Immature natural killer cell (primary cell): ENCODE results near the gene NEURL1B. TPM values are rescaled to one million over a fixed set of nuclear protein-coding genes. Genes with fewer than 3 reads are reported as not detected.

Source experiments
- DNase-seq, 3 donors: peaks; one replicate each; pipeline ENCODE4 v3.0.0; 2022; ENCODE audit warnings: mixed read lengths in 1 of 3
- H3K27ac Mint-ChIP-seq, 6 donors: one replicate each; pipeline ENCODE4 v1.8.0; 2020; ENCODE audit warnings: mixed read lengths in 6 of 6, mild to moderate bottlenecking in 5 of 6, inconsistent platforms in 4 of 6, moderate library complexity in 3 of 6
- H3K27me3 Mint-ChIP-seq, 3 donors: one replicate each; pipeline ENCODE4 v1.8.0; 2020 to 2021; ENCODE audit warnings: low read depth in 3 of 3, mild to moderate bottlenecking in 3 of 3, mixed read lengths in 3 of 3, moderate library complexity in 3 of 3, inconsistent platforms in 1 of 3
- H3K36me3 Mint-ChIP-seq, 3 donors: one replicate each; pipeline ENCODE4 v1.8.0; 2020; ENCODE audit warnings: mixed read lengths in 3 of 3, inconsistent platforms in 2 of 3, mild to moderate bottlenecking in 2 of 3
- H3K4me1 Mint-ChIP-seq, 2 donors: one replicate each; pipeline ENCODE4 v1.8.0; 2020; ENCODE audit warnings: inconsistent platforms in 2 of 2, mild to moderate bottlenecking in 2 of 2, mixed read lengths in 2 of 2, moderate library complexity in 1 of 2
- H3K4me3 Mint-ChIP-seq, 5 donors: one replicate each; pipeline ENCODE4 v1.8.0; 2020; ENCODE audit warnings: mild to moderate bottlenecking in 5 of 5, mixed read lengths in 5 of 5, inconsistent platforms in 3 of 5, moderate library complexity in 3 of 5
- H3K9me3 Mint-ChIP-seq, 6 donors: one replicate each; pipeline ENCODE4 v1.8.0; 2020; ENCODE audit warnings: mild to moderate bottlenecking in 6 of 6, mixed read lengths in 6 of 6, inconsistent platforms in 4 of 6, moderate library complexity in 3 of 6
- polyA plus RNA-seq, 3 donors: library from polyadenylated mRNA; unstranded; fragments of 300-500 nt; fragmentation: Illumina TruSeq; gene quantifications; one replicate each; pipeline ENCODE4 v1.2.3, GENCODE V29; 2021

The NEURL1B gene
- polyA plus RNA-seq, 3 donors from 2014 or later = 0.09 TPM; not detected in 2

DNA sequence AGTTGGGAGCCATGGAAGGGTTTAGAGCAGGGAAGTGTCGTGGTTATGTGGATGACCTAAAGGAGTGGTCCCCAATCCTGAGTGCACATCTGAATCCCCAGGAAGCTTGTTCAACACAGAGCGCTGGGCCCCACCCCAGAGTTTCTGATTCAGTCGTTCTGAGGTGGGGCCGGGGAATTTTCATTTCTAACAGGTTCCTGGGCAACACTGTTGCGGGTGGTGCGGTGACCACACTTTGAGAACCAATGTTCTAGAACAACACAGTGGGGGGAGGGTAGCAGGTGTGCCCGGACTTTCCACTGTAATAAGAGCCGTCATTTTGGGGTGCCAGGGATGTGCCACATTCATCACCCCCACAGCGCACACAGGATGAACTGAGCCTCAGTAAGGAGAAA lies 90.6 kb downstream of the NEURL1B start:
- H3K4me1 Mint-ChIP-seq = no peaks in the 10 kb centered on the region
- no peak for DNase-seq
- H3K9me3 Mint-ChIP-seq = no peaks in the 10 kb centered on the region
- H3K4me3 Mint-ChIP-seq = no peak overlapping the region
- peaks cover 2 to 16% (median 9%) of the 10 kb centered on the region in 3 donors for H3K27me3 Mint-ChIP-seq
- H3K36me3 Mint-ChIP-seq = no peaks in the 10 kb centered on the region
- no peak overlapping the region for H3K27ac Mint-ChIP-seq

DNA sequence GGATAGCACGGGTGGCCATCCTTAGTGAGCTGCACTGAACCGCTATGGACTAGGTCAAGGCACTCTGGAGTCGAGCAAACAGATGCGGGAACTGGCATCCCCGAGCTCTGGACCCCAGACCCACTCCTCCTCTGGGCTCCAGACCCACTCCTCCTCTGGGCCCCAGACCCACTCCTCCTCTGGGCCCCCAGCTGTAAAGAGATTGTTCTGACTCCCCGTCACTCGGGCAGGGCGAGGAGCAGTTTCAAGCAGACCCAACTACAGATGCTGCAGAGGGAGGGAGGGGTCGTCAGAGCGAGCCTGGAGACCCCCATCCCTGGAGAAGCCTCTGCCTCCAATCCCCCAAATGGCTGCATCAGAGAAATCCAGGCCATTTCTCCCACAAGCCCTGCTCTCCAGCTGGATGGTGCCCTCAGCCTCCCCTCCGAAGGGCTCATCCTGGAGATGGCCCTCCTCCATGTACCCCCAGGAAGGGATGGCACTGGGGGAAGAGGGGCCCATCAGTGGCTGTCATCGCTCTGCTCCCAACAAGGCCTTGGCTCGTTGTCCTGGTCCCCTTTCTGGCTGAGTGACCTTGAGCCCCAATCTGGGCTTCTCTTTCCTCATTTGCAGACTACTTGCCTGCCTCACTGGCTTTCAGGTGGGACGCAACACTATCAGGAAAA lies 91.3 kb downstream of the NEURL1B start:
- H3K9me3 Mint-ChIP-seq = no peaks in the 10 kb centered on the region
- H3K27ac Mint-ChIP-seq = peak overlapping the region in 1 of 6 donors; percentile 11
- peaks cover 0 to 11% (median 9%) of the 10 kb centered on the region in 3 donors for H3K27me3 Mint-ChIP-seq
- H3K4me3 Mint-ChIP-seq = no peak overlapping the region
- no peaks in the 10 kb centered on the region for H3K36me3 Mint-ChIP-seq
- no peaks in the 10 kb centered on the region for H3K4me1 Mint-ChIP-seq
- no peak for DNase-seq

DNA sequence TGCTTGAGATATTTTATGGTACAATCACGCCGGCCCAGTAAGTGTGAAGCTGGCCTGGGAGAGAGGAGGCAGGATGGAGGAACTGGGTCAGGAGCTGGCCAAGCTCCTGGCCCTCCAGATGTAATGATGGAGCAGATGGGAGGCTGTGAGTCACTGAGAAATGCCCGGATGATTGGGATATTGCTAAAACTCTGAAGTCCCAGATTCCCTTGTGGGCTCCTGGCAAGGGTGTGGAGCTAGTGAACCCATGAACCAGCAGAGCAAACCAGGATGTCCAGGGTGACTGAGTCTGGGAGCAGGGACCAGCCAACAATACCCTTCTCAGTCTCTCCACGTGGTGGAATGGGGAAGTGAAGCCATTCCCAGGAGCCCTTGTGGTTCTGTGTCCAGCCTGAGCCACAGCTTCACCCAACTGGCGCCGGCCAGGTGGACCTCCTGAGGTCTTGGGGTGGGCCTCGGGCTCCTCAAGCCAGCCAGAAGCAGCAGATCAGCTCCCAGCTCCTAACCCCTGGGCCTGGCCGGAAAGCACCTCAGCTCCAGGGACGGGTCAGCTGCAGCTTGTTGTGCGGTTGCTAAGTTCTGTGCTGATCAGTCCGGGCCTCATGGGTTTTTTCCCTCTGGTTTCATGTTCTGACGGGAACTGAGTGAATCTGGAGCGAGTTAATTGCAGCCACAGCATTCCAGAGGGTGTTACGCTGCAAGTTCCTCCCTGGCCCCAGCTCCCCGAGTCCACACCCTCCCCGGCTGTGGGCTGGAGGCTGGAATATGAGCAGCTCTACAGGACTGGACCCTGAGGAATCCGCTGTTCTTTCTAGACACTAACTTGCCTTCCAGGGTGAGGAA lies 92.3 kb downstream of the NEURL1B start:
- no peak for DNase-seq
- Mint-ChIP-seq H3K9me3 (no peaks in the 10 kb centered on the region), H3K4me1 (no peaks in the 10 kb centered on the region), H3K27ac (peak overlapping the region in 1 of 6 donors; percentile 11), H3K36me3 (no peaks in the 10 kb centered on the region), H3K27me3 (peaks cover 3 to 9% (median 9%) of the 10 kb centered on the region in 3 donors), H3K4me3 (no peak overlapping the region)

DNA sequence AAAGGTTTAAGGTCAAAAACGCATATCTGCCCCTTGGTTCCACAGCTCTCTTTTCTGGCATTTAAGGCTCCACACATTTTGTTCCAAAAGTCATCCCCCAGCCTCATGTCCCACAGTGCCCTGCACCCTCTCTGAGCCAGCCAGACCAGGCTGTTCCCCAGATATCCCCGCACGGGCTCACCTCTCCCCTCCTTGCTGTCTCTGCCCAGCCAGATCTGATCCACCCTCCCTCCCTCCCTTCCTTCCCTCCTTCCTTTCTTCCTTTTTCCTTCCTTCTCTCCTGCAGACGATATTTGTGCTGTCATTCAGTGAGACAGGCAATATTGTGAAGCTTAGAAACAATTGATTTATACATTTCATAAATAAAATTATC lies 92.9 kb downstream of the NEURL1B start:
- no peak for DNase-seq
- no peaks in the 10 kb centered on the region for H3K9me3 Mint-ChIP-seq
- peaks cover 3 to 9% (median 5%) of the 10 kb centered on the region in 3 donors for H3K27me3 Mint-ChIP-seq
- no peaks in the 10 kb centered on the region for H3K36me3 Mint-ChIP-seq
- H3K27ac Mint-ChIP-seq = no peak overlapping the region
- H3K4me1 Mint-ChIP-seq = no peaks in the 10 kb centered on the region
- no peak overlapping the region for H3K4me3 Mint-ChIP-seq

DNA sequence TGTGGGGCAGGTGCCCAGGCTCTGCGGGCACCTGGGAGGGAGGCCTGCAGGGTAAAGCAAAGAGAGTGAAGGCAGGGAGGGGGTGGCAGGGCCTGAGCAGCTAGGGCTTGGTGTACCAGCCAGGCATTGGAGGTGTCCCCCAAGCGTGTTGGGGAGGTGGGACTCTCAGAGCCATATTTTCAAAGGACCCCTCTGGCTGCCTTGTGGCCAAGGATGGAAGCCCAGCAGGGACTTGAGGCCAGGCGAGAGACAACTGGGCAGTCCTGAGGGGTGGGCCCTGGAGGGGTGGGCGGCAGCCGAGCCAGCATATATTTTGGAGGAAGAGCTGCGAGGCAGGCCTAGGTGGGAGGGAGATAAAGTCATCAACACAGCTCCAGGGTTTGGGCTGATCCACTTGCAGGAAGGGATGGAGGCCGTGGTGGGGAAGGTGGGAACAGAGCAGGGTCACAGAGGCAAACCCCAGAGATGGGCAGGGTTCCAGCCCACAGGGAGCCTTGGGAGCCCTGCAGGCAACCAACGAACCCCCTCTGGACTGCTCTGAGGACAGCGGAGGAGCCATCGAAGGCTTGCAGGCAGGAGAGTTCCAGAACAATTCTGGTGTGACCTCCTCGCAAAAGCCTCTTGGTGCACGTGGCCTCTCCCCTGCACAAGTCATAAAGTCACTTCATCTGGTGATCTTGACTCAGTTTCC lies 94.2 kb downstream of the NEURL1B start:
- no peak overlapping the region for H3K27ac Mint-ChIP-seq
- H3K27me3 Mint-ChIP-seq = peaks cover 3 to 9% (median 5%) of the 10 kb centered on the region in 3 donors
- no peak for DNase-seq
- no peaks in the 10 kb centered on the region for H3K4me1 Mint-ChIP-seq
- H3K4me3 Mint-ChIP-seq = no peak overlapping the region
- no peaks in the 10 kb centered on the region for H3K36me3 Mint-ChIP-seq
- H3K9me3 Mint-ChIP-seq = no peaks in the 10 kb centered on the region

DNA sequence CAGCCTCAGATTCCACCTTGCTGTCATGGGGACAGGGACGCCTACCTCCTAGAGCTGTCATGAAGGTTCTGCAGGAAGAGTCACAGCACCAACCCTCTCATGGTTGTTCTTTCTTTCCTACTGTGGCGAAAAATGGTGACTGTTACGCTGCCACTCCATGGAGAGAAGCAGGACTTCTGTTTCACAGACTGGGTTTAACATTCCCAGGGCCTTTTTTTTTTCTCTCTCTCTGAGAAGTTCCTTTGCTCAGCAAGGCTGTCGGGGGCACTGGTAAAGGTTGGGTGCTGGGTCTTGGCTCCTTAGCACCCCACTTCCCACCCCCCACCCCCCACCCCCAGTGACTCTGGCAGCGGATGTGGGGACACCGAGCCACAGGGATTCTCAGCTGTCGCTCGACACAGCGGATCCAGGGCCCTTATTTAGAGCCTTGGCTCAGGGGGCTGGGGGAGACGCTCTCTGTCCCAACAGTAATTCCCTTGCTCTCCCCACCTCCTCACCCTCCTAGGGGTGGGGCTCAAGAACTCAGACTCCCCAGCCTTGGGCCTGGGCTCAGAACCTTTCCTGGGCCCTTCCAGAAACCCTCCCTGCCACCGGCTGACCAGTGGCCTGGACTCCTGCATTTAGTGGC lies 95.6 kb downstream of the NEURL1B start:
- H3K27me3 Mint-ChIP-seq = peaks cover 5 to 9% (median 5%) of the 10 kb centered on the region in 3 donors
- H3K27ac Mint-ChIP-seq = no peak overlapping the region
- no peak for DNase-seq
- no peak overlapping the region for H3K4me3 Mint-ChIP-seq
- H3K4me1 Mint-ChIP-seq = peaks cover 0 to 2% of the 10 kb centered on the region in 2 donors
- H3K9me3 Mint-ChIP-seq = no peaks in the 10 kb centered on the region
- H3K36me3 Mint-ChIP-seq = no peaks in the 10 kb centered on the region

DNA sequence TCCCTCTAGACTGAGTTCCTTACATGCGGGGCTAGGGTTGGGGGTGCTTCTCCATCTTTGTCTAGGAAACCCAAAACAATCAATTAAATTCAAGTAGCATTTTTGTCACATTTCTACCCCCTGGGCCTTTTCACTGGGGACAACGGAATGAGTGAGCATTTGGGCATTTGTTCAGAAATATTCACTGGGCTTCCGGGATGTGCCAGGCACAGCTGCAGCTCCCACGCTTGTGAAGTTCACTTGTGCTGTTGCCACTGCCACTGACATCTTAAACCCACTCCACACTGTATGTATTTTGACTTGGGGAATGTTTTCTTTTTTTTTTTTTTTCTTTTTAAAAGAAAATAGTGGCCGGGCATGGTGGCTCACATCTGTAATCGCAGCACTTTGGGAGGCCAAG lies 98.3 kb downstream of the NEURL1B start:
- Mint-ChIP-seq H3K4me1 (peaks cover 4 to 7% of the 10 kb centered on the region in 2 donors), H3K36me3 (no peaks in the 10 kb centered on the region), H3K9me3 (no peaks in the 10 kb centered on the region), H3K27me3 (peaks cover 0 to 11% (median 8%) of the 10 kb centered on the region in 3 donors), H3K4me3 (no peak overlapping the region), H3K27ac (no peak overlapping the region)
- no peak for DNase-seq

DNA sequence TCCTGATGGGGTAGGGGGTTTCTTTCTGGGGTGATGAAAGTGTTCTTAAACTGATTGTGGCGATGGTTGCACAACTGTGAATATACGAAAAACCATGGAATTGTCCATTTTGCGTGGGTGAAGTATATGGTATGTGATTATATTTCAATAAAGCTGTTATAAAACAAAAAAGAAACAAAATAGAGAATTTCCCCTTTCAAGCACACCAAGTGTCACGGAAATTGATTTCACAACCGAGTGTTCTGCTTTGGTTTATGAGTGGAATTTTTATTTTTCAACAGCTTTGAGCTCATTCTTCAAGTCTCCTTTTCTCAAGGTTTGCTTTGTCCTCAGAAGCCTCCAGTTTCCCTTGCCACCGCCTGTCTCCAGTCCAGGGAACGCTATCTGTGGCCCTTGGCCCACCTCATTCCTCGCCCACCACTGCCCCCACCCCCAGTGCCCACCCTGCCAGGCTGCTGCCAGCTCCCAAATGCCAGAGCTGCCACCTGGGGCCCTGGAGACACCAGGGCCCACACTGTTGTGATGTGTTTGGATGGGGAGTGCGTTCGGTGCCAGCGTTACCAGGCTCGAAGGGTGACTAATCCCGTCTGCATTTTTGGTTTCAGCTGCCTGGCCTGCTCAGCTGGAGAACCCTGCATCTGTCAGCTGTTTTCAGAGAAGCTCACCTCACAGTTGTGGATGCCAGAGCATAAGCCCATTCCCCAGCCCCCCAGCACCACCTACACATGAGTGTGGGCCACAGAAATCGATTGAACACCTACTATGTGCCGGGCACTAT lies 99.6 kb downstream of the NEURL1B start:
- H3K27ac Mint-ChIP-seq = peak overlapping the region in 2 of 6 donors; percentile 13 to 81
- DNase-seq = no peak
- no peak overlapping the region for H3K4me3 Mint-ChIP-seq
- H3K4me1 Mint-ChIP-seq = peaks cover 10 to 16% of the 10 kb centered on the region in 2 donors
- peaks cover 0 to 11% (median 6%) of the 10 kb centered on the region in 3 donors for H3K27me3 Mint-ChIP-seq
- no peaks in the 10 kb centered on the region for H3K9me3 Mint-ChIP-seq
- H3K36me3 Mint-ChIP-seq = no peaks in the 10 kb centered on the region

Other genes with a start within 250 kb of the NEURL1B start
- not detected for gene SH3PXD2B, start 186.7 kb upstream of the NEURL1B start, polyA plus RNA-seq
- gene DUSP1, start 129.9 kb downstream of the NEURL1B start, polyA plus RNA-seq = 1,000 to 10,000 TPM in 1 of 3 donors, 100 to 1,000 TPM in 2; 548 to 1,082 (median 887) TPM
- gene ERGIC1, start 193.0 kb downstream of the NEURL1B start, polyA plus RNA-seq = 10 to 100 TPM; 40.7 to 61.9 (median 61.7) TPM